Fibroblast of skin of scalp (primary cell): ENCODE data around the gene ANKRD6.

Experiments used
- DNase-seq: peaks from one replicate; pipeline ENCODE4 v3.0.0-alpha.2; 2013

Gene ANKRD6

GRCh38 chr6:89413006-89413400 is 19.9 kb upstream of the ANKRD6 start:
- no peak for DNase-seq

GRCh38 chr6:89414215-89414614 is 18.7 kb upstream of the ANKRD6 start:
- no peak for DNase-seq

- no peak for DNase-seq
Measured at GRCh38 chr6:89415185-89415584, 17.8 kb upstream of the ANKRD6 start.

- no peak for DNase-seq
Measured at GRCh38 chr6:89416796-89417195, 16.2 kb upstream of the ANKRD6 start.

- DNase-seq: peak; percentile 21
Measured at GRCh38 chr6:89430201-89430962, 2.6 kb upstream of the ANKRD6 start.

GRCh38 chr6:89433252-89434149 is 549 bp downstream of the ANKRD6 start:
- DNase-seq: no peak

- DNase-seq: no peak
Measured at GRCh38 chr6:89434150-89434499, 1.2 kb downstream of the ANKRD6 start.

- no peak for DNase-seq
Measured at GRCh38 chr6:89434954-89435353, 2.0 kb downstream of the ANKRD6 start.

- DNase-seq: no peak
Measured at GRCh38 chr6:89436226-89436625, 3.3 kb downstream of the ANKRD6 start.

GRCh38 chr6:89438248-89438647 is 5.3 kb downstream of the ANKRD6 start:
- no peak for DNase-seq

GRCh38 chr6:89439014-89439413 is 6.1 kb downstream of the ANKRD6 start:
- DNase-seq: no peak

- DNase-seq: no peak
Measured at GRCh38 chr6:89440200-89440599, 7.2 kb downstream of the ANKRD6 start.

GRCh38 chr6:89443658-89444057 is 10.7 kb downstream of the ANKRD6 start:
- DNase-seq: no peak

- DNase-seq: no peak
Measured at GRCh38 chr6:89449193-89449592, 16.2 kb downstream of the ANKRD6 start.

GRCh38 chr6:89452281-89452680 is 19.3 kb downstream of the ANKRD6 start:
- DNase-seq: no peak

- DNase-seq: no peak
Measured at GRCh38 chr6:89454300-89454699, 21.3 kb downstream of the ANKRD6 start.

GRCh38 chr6:89458704-89459103 is 25.8 kb downstream of the ANKRD6 start:
- DNase-seq: no peak

GRCh38 chr6:89459501-89459900 is 26.5 kb downstream of the ANKRD6 start:
- no peak for DNase-seq

- DNase-seq: no peak
Measured at GRCh38 chr6:89460713-89461112, 27.8 kb downstream of the ANKRD6 start.

- no peak for DNase-seq
Measured at GRCh38 chr6:89462503-89462902, 29.6 kb downstream of the ANKRD6 start.

- no peak for DNase-seq
Measured at GRCh38 chr6:89464295-89464694, 31.3 kb downstream of the ANKRD6 start.

GRCh38 chr6:89467437-89467836 is 34.5 kb downstream of the ANKRD6 start:
- no peak for DNase-seq

GRCh38 chr6:89468998-89469397 is 36.0 kb downstream of the ANKRD6 start:
- DNase-seq: no peak

GRCh38 chr6:89471287-89471867 is 38.4 kb downstream of the ANKRD6 start:
- no peak for DNase-seq
